ENCODE results near the gene PTPRD.

- TF ChIP-seq CTCF (IDR thresholded peaks at IDR 0.05) (no peak), EZH2 (IDR thresholded peaks at IDR 0.05) (no peak)
Observed at GRCh38 chr9:8677741-8678140, 1935.1 kb downstream of the PTPRD start.

Measured in neural progenitor cell (in vitro differentiated cells).